Cardiac fibroblast (primary cell): ENCODE data around the gene ROR2.

Experiments used
- DNase-seq, 2 donors: peaks; one replicate each; pipeline versions ENCODE4 v3.0.0 to v3.0.0-alpha.2; 2010; ENCODE audit warnings: low read depth in 2 of 2
- H3K4me3 ChIP-seq, 2 donors: replicated peaks in 1 of 2; 1 replicate in 1 of 2; 2 replicates in 1 of 2; pipeline ENCODE4 v1.5.1; 2011; ENCODE audit warnings: low read depth in 2 of 2, low read length in 2 of 2, mild to moderate bottlenecking in 2 of 2, moderate library complexity in 1 of 2
- TF ChIP-seq, protein P1 (sequence below): IDR thresholded peaks from one replicate; pipeline ENCODE4 v1.5.1; 2011; ENCODE audit warnings: low read depth, mild to moderate bottlenecking, low read length, inconsistent platforms

The ROR2 gene

DNA sequence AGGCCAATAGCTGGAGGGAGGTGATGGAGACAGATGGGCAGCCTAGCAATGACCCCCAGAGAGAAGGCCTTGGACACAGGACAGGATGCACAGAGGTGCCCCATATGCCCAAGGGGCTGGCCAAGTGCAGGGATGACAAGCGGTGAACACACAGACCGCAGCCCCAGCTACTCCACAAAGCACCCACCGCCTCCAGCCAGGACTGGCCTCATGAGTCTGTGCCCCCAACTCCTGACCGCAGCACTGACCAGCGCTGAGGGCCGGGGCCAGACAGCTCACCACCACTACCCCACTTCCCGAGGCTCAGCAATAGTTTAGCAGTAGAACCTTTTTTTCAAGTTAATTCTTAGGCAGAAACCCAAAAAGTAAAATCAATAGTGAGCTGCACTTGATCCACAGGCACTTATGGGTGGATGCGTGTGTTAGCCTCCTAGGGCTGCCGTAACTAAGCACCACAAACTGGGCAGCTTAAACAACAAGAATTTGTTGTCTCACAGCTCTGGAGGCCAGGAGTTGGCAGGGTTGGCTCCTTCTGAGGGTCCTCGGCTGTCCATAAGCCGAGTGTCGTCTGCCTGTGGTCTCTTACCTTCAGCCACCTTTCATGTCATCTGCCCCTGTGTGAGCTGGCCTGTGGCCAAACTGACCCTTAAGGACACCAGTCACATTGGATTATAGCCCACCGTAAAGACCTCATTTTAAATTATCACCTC lies 14.1 kb downstream of the ROR2 start:
- H3K4me3 ChIP-seq: no peak overlapping the region
- no peak for DNase-seq
- TF ChIP-seq, protein P1, sequence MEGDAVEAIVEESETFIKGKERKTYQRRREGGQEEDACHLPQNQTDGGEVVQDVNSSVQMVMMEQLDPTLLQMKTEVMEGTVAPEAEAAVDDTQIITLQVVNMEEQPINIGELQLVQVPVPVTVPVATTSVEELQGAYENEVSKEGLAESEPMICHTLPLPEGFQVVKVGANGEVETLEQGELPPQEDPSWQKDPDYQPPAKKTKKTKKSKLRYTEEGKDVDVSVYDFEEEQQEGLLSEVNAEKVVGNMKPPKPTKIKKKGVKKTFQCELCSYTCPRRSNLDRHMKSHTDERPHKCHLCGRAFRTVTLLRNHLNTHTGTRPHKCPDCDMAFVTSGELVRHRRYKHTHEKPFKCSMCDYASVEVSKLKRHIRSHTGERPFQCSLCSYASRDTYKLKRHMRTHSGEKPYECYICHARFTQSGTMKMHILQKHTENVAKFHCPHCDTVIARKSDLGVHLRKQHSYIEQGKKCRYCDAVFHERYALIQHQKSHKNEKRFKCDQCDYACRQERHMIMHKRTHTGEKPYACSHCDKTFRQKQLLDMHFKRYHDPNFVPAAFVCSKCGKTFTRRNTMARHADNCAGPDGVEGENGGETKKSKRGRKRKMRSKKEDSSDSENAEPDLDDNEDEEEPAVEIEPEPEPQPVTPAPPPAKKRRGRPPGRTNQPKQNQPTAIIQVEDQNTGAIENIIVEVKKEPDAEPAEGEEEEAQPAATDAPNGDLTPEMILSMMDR: no peak

DNA sequence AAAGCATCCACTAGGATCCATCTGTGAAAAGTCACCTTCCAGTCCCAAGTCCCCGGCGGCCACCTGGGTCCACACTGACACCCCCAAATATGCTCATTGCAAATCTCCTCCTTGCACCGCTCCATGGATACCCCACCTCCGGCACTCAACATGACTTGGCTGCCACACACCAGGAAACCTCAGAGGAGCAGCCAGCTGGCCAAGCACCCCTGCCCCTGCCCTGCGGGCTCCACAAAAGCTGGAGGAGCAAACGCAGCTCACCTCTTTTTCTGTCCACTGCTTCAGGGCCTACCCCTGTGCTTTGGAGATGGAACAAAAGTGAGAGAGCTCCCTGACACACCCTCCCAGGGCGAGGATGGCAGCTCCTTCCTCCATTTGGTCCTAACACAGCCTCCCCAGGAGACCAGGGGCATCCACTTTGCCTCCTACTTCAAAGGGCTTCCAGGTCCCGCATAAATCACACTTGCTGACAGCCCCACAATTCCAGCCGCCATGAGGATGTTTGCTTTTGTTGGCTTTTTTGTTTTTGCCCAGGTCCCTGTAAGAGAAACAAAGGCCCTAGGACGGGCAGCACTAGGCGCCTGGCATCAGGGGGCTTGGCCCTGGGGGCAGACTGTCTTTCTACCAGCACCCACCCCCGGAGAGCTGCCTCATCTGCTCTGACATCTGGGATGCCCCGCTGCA lies 14.8 kb downstream of the ROR2 start:
- TF ChIP-seq, protein P1: no peak
- no peak for DNase-seq
- no peak overlapping the region for H3K4me3 ChIP-seq

DNA sequence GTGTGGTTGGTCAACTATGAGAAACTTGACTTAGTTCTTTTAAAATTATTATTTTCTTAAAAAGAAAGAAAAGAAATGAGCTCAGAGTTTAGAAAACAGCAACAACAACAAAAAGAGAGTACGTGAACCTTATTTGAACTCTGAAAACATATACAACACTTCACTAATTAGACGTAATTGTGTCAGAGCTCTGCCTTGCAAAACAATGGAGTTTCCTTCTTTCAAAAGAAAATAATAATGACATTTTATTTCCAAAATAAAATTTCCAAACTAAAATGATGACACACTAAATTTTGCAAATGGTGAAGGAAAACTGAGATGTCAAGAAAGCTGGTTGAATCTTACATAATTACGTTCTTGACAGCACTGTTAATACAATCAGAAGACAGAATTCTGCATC lies 15.4 kb downstream of the ROR2 start:
- TF ChIP-seq, protein P1: no peak
- no peak overlapping the region for H3K4me3 ChIP-seq
- no peak for DNase-seq

DNA sequence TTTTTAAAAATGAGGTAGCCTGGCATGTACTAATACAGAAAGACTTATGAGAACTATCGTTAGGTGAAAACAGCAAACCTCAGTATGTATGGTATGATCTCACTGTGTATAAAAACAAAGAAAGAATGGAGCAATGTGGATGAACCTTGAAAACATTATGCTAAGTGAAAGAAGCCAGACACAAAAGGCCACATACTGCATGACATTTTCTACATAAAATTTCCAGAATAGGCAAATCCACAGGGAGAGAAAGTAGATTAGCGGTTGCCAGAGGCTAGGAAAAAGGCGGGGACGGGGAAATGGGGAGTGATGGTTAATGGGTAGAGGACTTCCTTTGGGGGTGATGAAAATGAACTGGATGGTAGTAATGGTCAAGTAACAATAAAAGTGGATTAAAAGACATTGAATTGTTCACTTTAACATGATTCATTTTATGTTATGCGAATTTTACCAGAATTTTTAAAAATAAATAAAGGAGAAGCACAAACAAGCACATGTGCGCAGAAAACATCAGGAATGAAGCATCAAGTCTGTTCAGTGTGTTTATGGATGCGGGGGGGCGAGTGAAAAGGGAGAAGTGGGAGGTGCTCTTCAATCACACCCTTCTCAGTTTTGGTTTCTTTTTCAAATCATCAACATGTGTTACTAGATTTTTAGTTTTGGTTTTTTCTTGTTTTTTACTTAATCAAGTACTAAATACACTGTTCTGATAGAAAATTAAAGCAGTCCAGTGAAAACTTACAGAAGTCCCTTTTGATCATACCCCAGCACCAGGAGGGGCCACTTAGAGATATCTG lies 16.3 kb downstream of the ROR2 start:
- peak in 1 of 2 donors; percentile 26 for DNase-seq
- no peak overlapping the region for H3K4me3 ChIP-seq
- TF ChIP-seq, protein P1: no peak

DNA sequence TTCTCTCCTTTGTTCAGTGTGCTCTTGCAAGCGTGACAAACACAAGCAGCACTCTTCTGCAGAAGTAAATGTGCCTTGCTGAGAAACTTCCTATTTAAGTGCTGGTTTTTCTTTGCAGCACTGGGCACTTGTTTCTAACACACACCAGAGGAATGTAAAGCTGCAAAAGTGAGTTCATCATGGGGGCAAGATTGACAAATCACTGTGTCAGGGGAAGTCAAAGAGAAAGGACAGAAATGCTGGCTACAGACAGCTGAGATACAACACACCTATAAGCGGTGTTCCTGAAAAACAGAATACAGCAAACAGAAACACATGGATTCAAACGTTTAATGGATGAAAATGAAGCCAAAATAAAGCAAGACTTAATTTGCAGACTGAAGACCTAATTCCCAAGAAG lies 19.6 kb downstream of the ROR2 start:
- TF ChIP-seq, protein P1: no peak
- H3K4me3 ChIP-seq: no peak overlapping the region
- DNase-seq: peak; percentile 32 to 44

DNA sequence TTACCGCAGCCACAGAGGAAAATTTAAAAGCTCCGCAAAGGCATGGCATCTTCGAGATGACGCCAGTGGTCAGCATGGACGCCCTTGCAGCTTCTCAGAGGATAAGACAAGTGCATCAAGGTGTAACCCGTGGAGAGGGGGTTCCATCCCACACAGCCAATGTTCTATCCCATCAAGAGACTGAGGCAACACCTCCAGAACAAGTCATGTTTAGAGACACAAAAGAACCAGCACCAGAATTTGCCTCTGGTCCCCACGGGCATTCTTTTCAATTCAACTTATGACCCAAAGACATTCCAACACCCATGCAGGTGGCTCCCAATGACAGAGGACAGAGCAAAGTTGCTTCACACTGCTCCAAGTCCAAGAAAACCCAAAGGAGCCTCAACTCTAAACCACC lies 20.7 kb downstream of the ROR2 start:
- TF ChIP-seq, protein P1: no peak
- DNase-seq: no peak
- H3K4me3 ChIP-seq: no peak overlapping the region
